ENCODE results near the gene CYP2C18. TPM values are rescaled to one million over a fixed set of nuclear protein-coding genes. Genes with fewer than 3 reads are reported as not detected.

Gene CYP2C18
- polyA plus RNA-seq, 1 donor (not counting 4 experiments of a cell fraction or from before 2014, with no cell fraction given): 0.28 TPM

DNA sequence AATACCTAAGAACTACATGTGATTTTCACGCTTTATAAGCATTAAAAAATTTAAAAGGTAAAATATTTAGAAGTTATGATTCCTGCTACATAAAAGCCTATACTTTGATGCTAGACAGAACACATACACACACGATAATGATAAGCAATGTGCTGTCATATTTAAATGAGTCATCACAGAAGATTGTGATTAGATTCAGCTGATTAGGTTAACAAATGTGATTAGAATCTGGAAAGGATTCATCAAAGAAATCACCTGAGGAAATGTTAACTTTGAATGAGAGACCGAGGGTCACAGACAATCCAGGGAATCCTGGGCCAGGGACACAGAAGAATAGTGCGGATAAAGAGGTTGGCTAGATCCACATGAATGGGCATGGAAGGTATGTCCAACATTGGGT is 42.0 kb upstream of the CYP2C18 start:
- Histone ChIP-seq H3K9ac (ENCODE audit: control insufficient read depth, extremely low read depth, insufficient read depth, low read length) (no peak overlapping the region), H4K20me1 (ENCODE audit: control insufficient read depth, extremely low read depth, insufficient read depth, low read length) (no peaks in the 10 kb centered on the region), H3K27me3 (ENCODE audit: control insufficient read depth, extremely low read depth, insufficient read depth, low read length) (no peaks in the 10 kb centered on the region), H3K9me3 (ENCODE audit: control insufficient read depth, low read depth, low read length) (no peaks in the 10 kb centered on the region), H3K4me3 (ENCODE audit: control insufficient read depth in 2 of 3, extremely low read depth in 1 of 3, insufficient read depth in 2 of 3, low read depth in 1 of 3, low read length in 3 of 3) (no peak overlapping the region), H3K4me1 (ENCODE audit: control insufficient read depth, extremely low read depth, insufficient read depth, low read length) (no peaks in the 10 kb centered on the region), H3K36me3 (ENCODE audit: control insufficient read depth in 2 of 2, extremely low read depth in 1 of 2, insufficient read depth in 2 of 2, low read length in 2 of 2) (no peaks in the 10 kb centered on the region), H2AFZ (ENCODE audit: control insufficient read depth, low read length) (no peak overlapping the region), H3K9me1 (ENCODE audit: control insufficient read depth, extremely low read depth, insufficient read depth, low read length) (no peaks in the 10 kb centered on the region), H3K4me2 (ENCODE audit: control insufficient read depth, extremely low read depth, insufficient read depth, low read depth, low read length) (no peak overlapping the region), H3K79me2 (ENCODE audit: control insufficient read depth, insufficient read depth, low read length) (no peaks in the 10 kb centered on the region), H3K27ac (ENCODE audit: control insufficient read depth, insufficient read depth, low read length) (no peak overlapping the region)
- TF ChIP-seq EZH2 (IDR thresholded peaks at IDR 0.05; ENCODE audit: low read length): no peak
- TF ChIP-seq, protein P1, sequence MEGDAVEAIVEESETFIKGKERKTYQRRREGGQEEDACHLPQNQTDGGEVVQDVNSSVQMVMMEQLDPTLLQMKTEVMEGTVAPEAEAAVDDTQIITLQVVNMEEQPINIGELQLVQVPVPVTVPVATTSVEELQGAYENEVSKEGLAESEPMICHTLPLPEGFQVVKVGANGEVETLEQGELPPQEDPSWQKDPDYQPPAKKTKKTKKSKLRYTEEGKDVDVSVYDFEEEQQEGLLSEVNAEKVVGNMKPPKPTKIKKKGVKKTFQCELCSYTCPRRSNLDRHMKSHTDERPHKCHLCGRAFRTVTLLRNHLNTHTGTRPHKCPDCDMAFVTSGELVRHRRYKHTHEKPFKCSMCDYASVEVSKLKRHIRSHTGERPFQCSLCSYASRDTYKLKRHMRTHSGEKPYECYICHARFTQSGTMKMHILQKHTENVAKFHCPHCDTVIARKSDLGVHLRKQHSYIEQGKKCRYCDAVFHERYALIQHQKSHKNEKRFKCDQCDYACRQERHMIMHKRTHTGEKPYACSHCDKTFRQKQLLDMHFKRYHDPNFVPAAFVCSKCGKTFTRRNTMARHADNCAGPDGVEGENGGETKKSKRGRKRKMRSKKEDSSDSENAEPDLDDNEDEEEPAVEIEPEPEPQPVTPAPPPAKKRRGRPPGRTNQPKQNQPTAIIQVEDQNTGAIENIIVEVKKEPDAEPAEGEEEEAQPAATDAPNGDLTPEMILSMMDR (optimal IDR thresholded peaks at IDR 0.05 in 1 of 3, IDR thresholded peaks at IDR 0.05 in 1 of 3, conservative IDR thresholded peaks at IDR 0.05 in 1 of 3; ENCODE audit: extremely low read depth in 1 of 3, insufficient read depth in 2 of 3, low read length in 3 of 3): no peak
- dilution Hi-C loops (cut with MboI; ENCODE audit: extremely low pct_ligation_motif_present, low sequenced_read_pairs): loop anchor here (25.0 kb wide), 1 partner anchor 496 kb away; no protein-coding TSS in a partner anchor
- DNase-seq (ENCODE audit: low read depth, low spot score): no peak
- FAIRE-seq: no peak

DNA sequence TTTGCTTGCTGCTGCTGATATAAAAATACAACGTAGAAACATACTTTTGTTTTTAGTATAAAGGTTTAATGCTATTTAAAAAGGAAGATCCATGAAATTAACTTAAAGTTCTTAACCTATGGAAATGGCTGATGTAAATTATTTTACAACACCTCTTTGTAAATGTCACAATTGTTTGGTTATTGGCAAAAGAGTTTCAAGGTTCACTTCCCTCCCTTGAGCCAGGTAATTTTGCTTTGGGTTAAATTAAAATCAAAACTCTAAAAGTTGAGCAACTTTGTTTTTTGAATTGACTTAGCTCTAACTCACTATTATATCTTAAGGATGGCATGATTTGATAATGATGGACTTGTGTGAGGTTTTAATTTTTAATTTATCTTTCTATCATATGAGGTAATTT is 39.2 kb upstream of the CYP2C18 start:
- Histone ChIP-seq H3K27ac (ENCODE audit: control insufficient read depth, insufficient read depth, low read length) (no peak overlapping the region), H3K4me2 (ENCODE audit: control insufficient read depth, extremely low read depth, insufficient read depth, low read depth, low read length) (no peak overlapping the region), H3K9me3 (ENCODE audit: control insufficient read depth, low read depth, low read length) (no peaks in the 10 kb centered on the region), H4K20me1 (ENCODE audit: control insufficient read depth, extremely low read depth, insufficient read depth, low read length) (no peaks in the 10 kb centered on the region), H3K4me1 (ENCODE audit: control insufficient read depth, extremely low read depth, insufficient read depth, low read length) (no peaks in the 10 kb centered on the region), H3K36me3 (ENCODE audit: control insufficient read depth in 2 of 2, extremely low read depth in 1 of 2, insufficient read depth in 2 of 2, low read length in 2 of 2) (no peaks in the 10 kb centered on the region), H3K9ac (ENCODE audit: control insufficient read depth, extremely low read depth, insufficient read depth, low read length) (no peak overlapping the region), H3K79me2 (ENCODE audit: control insufficient read depth, insufficient read depth, low read length) (no peaks in the 10 kb centered on the region), H2AFZ (ENCODE audit: control insufficient read depth, low read length) (no peak overlapping the region), H3K4me3 (ENCODE audit: control insufficient read depth in 2 of 3, extremely low read depth in 1 of 3, insufficient read depth in 2 of 3, low read depth in 1 of 3, low read length in 3 of 3) (no peak overlapping the region), H3K9me1 (ENCODE audit: control insufficient read depth, extremely low read depth, insufficient read depth, low read length) (no peaks in the 10 kb centered on the region), H3K27me3 (ENCODE audit: control insufficient read depth, extremely low read depth, insufficient read depth, low read length) (no peaks in the 10 kb centered on the region)
- dilution Hi-C loops (cut with MboI; ENCODE audit: extremely low pct_ligation_motif_present, low sequenced_read_pairs): loop anchor here (25.0 kb wide), 1 partner anchor 493 kb away; no protein-coding TSS in a partner anchor
- no peak for FAIRE-seq
- DNase-seq (ENCODE audit: low read depth, low spot score): no peak
- TF ChIP-seq, protein P1 (optimal IDR thresholded peaks at IDR 0.05 in 1 of 3, IDR thresholded peaks at IDR 0.05 in 1 of 3, conservative IDR thresholded peaks at IDR 0.05 in 1 of 3; ENCODE audit: extremely low read depth in 1 of 3, insufficient read depth in 2 of 3, low read length in 3 of 3): no peak
- no peak for TF ChIP-seq EZH2 (IDR thresholded peaks at IDR 0.05; ENCODE audit: low read length)
